Stimulated activated naive CD8-positive, alpha-beta T cell treated with anti-CD3 and anti-CD28 coated beads, Interleukin-15, Interleukin-2, amounts not matched to agents 100 ng/mL and 50 ng/mL, for 24 hours (primary cell): ENCODE measurements around the gene TIMM44.
"Not testable (repeated sequence)": the region's sequence is repeated elsewhere in the genome, so short reads cannot be mapped to it uniquely, and the experiment has no call there.

ENCODE experiments used
- H3K27ac Mint-ChIP-seq: one replicate; pipeline ENCODE4 v1.8.0; 2021; ENCODE audit warnings: mild to moderate bottlenecking, mixed read lengths
- H3K27me3 Mint-ChIP-seq: one replicate; pipeline ENCODE4 v1.8.0; 2021; ENCODE audit warnings: mixed read lengths
- H3K36me3 Mint-ChIP-seq: one replicate; pipeline ENCODE4 v1.8.0; 2021; ENCODE audit warnings: low read depth, mixed read lengths
- H3K4me1 Mint-ChIP-seq: one replicate; pipeline ENCODE4 v1.8.0; 2021; ENCODE audit warnings: low read depth, mixed read lengths
- H3K4me3 Mint-ChIP-seq: one replicate; pipeline ENCODE4 v1.8.0; 2021; ENCODE audit warnings: mild to moderate bottlenecking, mixed read lengths
- H3K9me3 Mint-ChIP-seq: one replicate; pipeline ENCODE4 v1.8.0; 2021; ENCODE audit warnings: mixed read lengths

The TIMM44 gene

GRCh38 chr19:7918615-7919421 is 24.6 kb downstream of the TIMM44 start:
- Mint-ChIP-seq H3K4me3 (peak overlapping the region; percentile 26), H3K36me3 (no peaks in the 10 kb centered on the region), H3K9me3 (no peaks in the 10 kb centered on the region), H3K27ac (no peak overlapping the region), H3K27me3 (peaks cover 33% of the 10 kb centered on the region), H3K4me1 (peaks cover 34% of the 10 kb centered on the region)

GRCh38 chr19:7918062-7918614 is 25.3 kb downstream of the TIMM44 start:
- not testable (repeated sequence) for H3K27ac Mint-ChIP-seq, H3K9me3 Mint-ChIP-seq, H3K36me3 Mint-ChIP-seq
- peaks cover 33% of the 10 kb centered on the region for H3K27me3 Mint-ChIP-seq
- H3K4me1 Mint-ChIP-seq, result peaks cover 34% of the 10 kb centered on the region
- H3K4me3 Mint-ChIP-seq, result peak overlapping the region; percentile 52

- Mint-ChIP-seq H3K27me3 (peaks cover 33% of the 10 kb centered on the region), H3K4me3 (peak overlapping the region; percentile 69), H3K36me3 (peaks cover 5% of the 10 kb centered on the region), H3K4me1 (peaks cover 34% of the 10 kb centered on the region), H3K27ac (no peak overlapping the region), H3K9me3 (no peaks in the 10 kb centered on the region)
These were observed 26.0 kb downstream of the TIMM44 start for GRCh38 chr19:7917267-7918061.

GRCh38 chr19:7916955-7917266 is 26.6 kb downstream of the TIMM44 start:
- H3K4me3 Mint-ChIP-seq, result peak overlapping the region; percentile 69
- H3K27ac Mint-ChIP-seq, result no peak overlapping the region
- peaks cover 33% of the 10 kb centered on the region for H3K27me3 Mint-ChIP-seq
- no peaks in the 10 kb centered on the region for H3K9me3 Mint-ChIP-seq
- peaks cover 8% of the 10 kb centered on the region for H3K36me3 Mint-ChIP-seq
- H3K4me1 Mint-ChIP-seq, result peaks cover 34% of the 10 kb centered on the region

DNA sequence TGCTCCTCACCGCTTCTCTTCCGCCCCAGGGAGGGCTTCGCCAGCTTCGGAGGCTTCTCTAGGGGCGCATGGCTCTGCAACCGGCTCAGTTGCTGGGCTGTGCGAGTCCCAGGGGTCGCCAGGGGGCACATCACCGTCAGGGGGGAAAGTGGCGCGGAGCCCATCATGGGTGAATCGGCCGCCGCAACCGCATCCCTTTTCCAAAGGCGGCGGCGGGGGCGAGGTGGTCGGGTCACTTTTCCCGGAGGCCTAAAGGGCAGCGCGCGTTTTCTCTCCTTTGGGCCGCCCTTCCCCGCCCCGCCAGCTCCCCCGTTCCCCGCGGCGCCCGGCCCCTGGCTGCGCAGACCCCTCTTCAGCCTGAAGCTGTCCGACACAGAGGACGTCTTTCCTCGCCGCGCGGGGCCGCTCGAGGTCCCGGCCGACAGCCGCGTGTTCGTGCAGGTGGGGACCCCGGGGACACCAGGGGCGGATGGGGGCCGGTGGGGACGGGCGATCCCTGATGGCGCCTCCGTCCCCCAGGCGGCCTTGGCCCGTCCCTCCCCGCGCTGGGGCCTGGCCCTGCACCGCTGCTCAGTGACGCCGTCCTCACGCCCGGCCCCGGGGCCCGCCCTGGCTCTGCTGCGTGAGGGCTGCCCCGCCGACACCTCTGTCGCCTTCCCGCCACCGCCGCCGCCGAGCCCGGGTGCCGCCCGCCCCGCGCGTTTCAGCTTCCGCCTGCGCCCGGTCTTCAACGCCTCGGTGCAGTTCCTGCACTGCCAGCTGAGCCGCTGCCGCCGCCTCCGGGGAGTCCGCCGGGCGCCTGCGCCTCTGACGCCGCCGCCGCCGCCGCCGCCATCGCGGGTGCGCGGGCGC is 27.1 kb downstream of the TIMM44 start:
- H3K4me1 Mint-ChIP-seq, result peaks cover 34% of the 10 kb centered on the region
- peaks cover 11% of the 10 kb centered on the region for H3K36me3 Mint-ChIP-seq
- H3K4me3 Mint-ChIP-seq, result peak overlapping the region; percentile 52
- no peak overlapping the region for H3K27ac Mint-ChIP-seq
- H3K27me3 Mint-ChIP-seq, result peaks cover 33% of the 10 kb centered on the region
- no peaks in the 10 kb centered on the region for H3K9me3 Mint-ChIP-seq

DNA sequence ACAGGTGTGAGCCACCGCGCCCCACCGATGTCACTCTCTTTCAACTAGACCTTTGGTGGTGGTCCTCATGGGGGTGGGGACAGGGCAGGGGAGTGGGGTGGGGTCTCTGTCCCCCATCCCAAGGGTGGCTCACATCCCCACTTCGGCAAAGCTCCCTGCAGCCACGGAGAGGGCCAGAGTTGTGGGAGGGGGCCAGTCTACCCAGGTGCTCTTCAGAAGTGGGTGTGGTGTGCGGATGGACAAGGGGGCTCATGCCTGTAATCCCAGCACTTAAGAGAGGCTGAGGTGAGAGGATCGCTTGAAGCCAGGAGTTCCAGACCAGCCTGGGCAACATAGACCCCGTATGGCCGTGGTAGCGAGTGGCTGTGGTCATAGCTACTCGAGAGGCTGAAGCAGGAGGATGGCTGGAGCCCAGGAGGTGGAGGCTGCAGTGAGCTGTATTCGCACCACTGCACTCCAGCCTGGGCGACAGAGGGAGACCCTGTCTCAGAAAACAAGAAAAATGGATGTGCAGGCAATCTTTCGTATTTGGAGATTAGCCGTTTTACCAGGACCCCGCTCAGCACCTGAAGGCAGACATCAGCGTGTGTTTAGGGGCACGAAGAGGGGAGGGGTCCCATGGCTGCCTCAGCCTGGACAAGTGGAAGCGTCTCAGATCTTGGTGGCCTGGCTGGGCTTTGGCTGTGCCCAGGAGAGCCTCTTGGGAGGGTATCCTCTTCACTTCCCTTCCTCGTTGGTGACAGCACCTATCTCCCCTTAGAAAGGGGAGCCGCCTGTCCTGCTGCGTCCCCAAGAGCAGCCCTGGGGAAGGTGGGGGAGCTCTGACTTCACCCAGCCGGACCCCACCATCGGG is 28.0 kb downstream of the TIMM44 start:
- peaks cover 15% of the 10 kb centered on the region for H3K36me3 Mint-ChIP-seq
- H3K4me3 Mint-ChIP-seq, result peak overlapping the region; percentile 52
- H3K9me3 Mint-ChIP-seq, result no peaks in the 10 kb centered on the region
- H3K4me1 Mint-ChIP-seq, result peaks cover 28% of the 10 kb centered on the region
- no peak overlapping the region for H3K27ac Mint-ChIP-seq
- H3K27me3 Mint-ChIP-seq, result peaks cover 33% of the 10 kb centered on the region

DNA sequence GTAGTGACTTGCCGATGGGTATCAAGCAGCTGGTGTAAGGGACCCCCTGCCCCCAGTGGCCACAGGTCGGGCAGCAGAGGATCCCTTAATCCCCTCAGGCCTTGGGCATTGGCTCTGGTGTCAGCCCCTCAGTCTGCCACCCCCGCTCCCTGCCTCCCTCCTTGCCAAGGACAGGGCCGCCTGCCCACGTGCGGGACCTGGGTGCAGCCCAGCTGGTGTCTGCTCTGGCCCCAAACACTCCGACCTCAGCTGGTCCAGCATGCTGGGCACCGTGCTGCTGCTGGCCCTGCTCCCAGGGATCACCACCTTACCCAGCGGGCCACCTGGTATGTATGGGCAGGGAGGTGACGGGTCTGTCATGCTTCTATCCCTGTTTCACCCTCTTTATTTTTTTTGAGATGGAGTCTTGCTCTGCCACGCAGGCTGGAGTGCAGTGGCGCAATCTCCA is 28.8 kb downstream of the TIMM44 start, which contains the start of gene TGFBR3L:
TSS of gene TGFBR3L (plus strand) at position 233 of the 448 bp plus-strand sequence.
- H3K4me1 Mint-ChIP-seq, result peaks cover 22% of the 10 kb centered on the region
- no peak within 1 kb of the TSS for H3K27ac Mint-ChIP-seq
- peak within 1 kb of the TSS; percentile 52 for H3K4me3 Mint-ChIP-seq
- peaks cover 31% of the 10 kb centered on the region for H3K27me3 Mint-ChIP-seq
- H3K36me3 Mint-ChIP-seq, result peaks cover 17% of the 10 kb centered on the region
- H3K9me3 Mint-ChIP-seq, result no peaks in the 10 kb centered on the region

DNA sequence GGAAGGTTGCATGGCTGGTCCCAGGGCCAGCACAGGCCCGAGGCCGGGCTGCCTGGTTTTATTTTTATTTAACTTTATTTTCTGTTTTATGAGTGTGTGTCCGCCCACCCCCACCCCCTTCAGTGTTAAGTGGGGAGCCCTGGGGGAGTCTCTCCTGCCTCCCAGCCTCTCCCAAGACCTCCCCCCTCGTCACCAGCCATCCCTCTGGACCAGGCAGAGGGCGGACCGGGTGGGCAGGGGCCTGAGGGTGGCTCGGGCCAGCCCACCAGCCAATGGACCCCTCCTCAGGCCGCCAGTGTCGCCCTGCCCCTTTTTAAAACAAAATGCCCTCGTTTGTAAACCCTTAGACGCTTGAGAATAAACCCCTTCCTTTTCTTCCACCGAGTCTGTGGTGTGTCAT is 29.4 kb downstream of the TIMM44 start:
- peaks cover 28% of the 10 kb centered on the region for H3K27me3 Mint-ChIP-seq
- H3K27ac Mint-ChIP-seq, result no peak overlapping the region
- no peak overlapping the region for H3K4me3 Mint-ChIP-seq
- no peaks in the 10 kb centered on the region for H3K9me3 Mint-ChIP-seq
- peaks cover 20% of the 10 kb centered on the region for H3K4me1 Mint-ChIP-seq
- peaks cover 17% of the 10 kb centered on the region for H3K36me3 Mint-ChIP-seq

- no peak overlapping the region for H3K27ac Mint-ChIP-seq
- H3K9me3 Mint-ChIP-seq, result no peaks in the 10 kb centered on the region
- peaks cover 20% of the 10 kb centered on the region for H3K4me1 Mint-ChIP-seq
- peaks cover 28% of the 10 kb centered on the region for H3K27me3 Mint-ChIP-seq
- no peak overlapping the region for H3K4me3 Mint-ChIP-seq
- peaks cover 17% of the 10 kb centered on the region for H3K36me3 Mint-ChIP-seq
These were observed 29.8 kb downstream of the TIMM44 start for GRCh38 chr19:7913652-7914051.

- Mint-ChIP-seq H3K4me1 (peaks cover 13% of the 10 kb centered on the region), H3K9me3 (no peaks in the 10 kb centered on the region), H3K27me3 (peaks cover 21% of the 10 kb centered on the region), H3K27ac (no peak overlapping the region), H3K36me3 (peaks cover 17% of the 10 kb centered on the region), H3K4me3 (no peak overlapping the region)
These were observed 30.5 kb downstream of the TIMM44 start for GRCh38 chr19:7912697-7913564.

DNA sequence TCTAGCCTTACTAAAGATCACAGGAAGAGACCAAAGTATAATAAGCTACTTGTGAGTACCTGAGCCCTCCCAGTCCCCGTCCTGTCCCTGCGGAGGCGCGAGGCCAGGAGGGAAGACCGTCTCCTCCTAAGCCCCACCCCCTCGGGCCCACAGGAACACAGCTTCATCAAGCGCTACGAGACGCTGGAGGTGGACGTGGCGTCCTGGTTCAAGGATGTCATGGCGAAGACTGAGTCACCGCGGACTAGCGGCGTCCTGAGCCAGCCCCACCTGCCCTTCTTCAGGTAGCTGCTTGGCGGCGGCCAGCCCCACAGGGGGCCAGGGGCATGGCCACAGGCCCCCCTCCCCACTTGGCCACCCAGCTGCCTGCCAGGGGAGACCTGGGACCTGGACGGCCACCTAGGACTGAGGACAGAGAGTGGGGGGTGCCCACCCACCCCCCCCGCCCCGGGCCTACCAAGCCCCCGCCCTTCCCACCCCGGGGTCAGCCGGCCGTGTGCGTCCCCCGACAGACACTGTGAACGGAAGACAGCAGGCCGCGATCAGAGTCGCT is 31.2 kb downstream of the TIMM44 start:
- no peaks in the 10 kb centered on the region for H3K9me3 Mint-ChIP-seq
- no peak overlapping the region for H3K4me3 Mint-ChIP-seq
- peaks cover 17% of the 10 kb centered on the region for H3K36me3 Mint-ChIP-seq
- H3K4me1 Mint-ChIP-seq, result peaks cover 11% of the 10 kb centered on the region
- H3K27ac Mint-ChIP-seq, result no peak overlapping the region
- H3K27me3 Mint-ChIP-seq, result peaks cover 20% of the 10 kb centered on the region

GRCh38 chr19:7911508-7912143 is 31.8 kb downstream of the TIMM44 start:
- peaks cover 16% of the 10 kb centered on the region for H3K27me3 Mint-ChIP-seq
- no peaks in the 10 kb centered on the region for H3K9me3 Mint-ChIP-seq
- no peak overlapping the region for H3K27ac Mint-ChIP-seq
- H3K36me3 Mint-ChIP-seq, result peaks cover 17% of the 10 kb centered on the region
- H3K4me1 Mint-ChIP-seq, result peaks cover 7% of the 10 kb centered on the region
- no peak overlapping the region for H3K4me3 Mint-ChIP-seq
